HEK293T (cell line): Measurements from ENCODE around the gene KDM6A.

Experiments used
- BHLHE40 ChIP-seq: fragments of 450-650 bp; IDR thresholded peaks from 2 replicates; pipeline ENCODE4 v1.6.1; 2016; ENCODE audit warnings: mild to moderate bottlenecking, moderate library complexity, borderline replicate concordance
- ELF4 ChIP-seq: fragments of 450-650 bp; IDR thresholded peaks from 2 replicates; pipeline ENCODE4 v1.6.1; 2017; ENCODE audit warnings: antibody characterized with exemption
- FOXA1 ChIP-seq: fragments of 450-650 bp; IDR thresholded peaks from 2 replicates; pipeline ENCODE4 v1.6.1; 2016; ENCODE audit warnings: mild to moderate bottlenecking
- FOXK2 ChIP-seq: fragments of 450-650 bp; IDR thresholded peaks from 2 replicates; pipeline ENCODE4 v1.6.1; 2016; ENCODE audit warnings: mild to moderate bottlenecking
- FOXM1 ChIP-seq: fragments of 450-650 bp; IDR thresholded peaks from 2 replicates; pipeline ENCODE4 v1.6.1; 2017; ENCODE audit warnings: mild to moderate bottlenecking, borderline replicate concordance
- L3MBTL2 ChIP-seq: fragments of 450-650 bp; conservative IDR thresholded peaks from 2 replicates; pipeline ENCODE4 v1.6.1; 2016; ENCODE audit warnings: mild to moderate bottlenecking
- NFRKB ChIP-seq: fragments of 450-650 bp; IDR thresholded peaks from 2 replicates; pipeline ENCODE4 v1.6.1; 2016; ENCODE audit warnings: mild to moderate bottlenecking, moderate library complexity
- SP1 ChIP-seq: fragments of 450-650 bp; IDR thresholded peaks from 2 replicates; pipeline ENCODE4 v1.6.1; 2017
- SUZ12 ChIP-seq: fragments of 450-650 bp; IDR thresholded peaks from 2 replicates; pipeline ENCODE4 v1.6.1; 2016; ENCODE audit warnings: mild to moderate bottlenecking
- TARDBP ChIP-seq: fragments of 450-650 bp; IDR thresholded peaks from 2 replicates; pipeline ENCODE4 v1.6.1; 2016
- ZNF384 ChIP-seq: fragments of 450-650 bp; IDR thresholded peaks from 2 replicates; pipeline ENCODE4 v1.6.1; 2016
- TF ChIP-seq, protein P1 (sequence below): fragments of 450-650 bp; IDR thresholded peaks from 2 replicates; pipeline ENCODE4 v1.6.1; 2016

DNA sequence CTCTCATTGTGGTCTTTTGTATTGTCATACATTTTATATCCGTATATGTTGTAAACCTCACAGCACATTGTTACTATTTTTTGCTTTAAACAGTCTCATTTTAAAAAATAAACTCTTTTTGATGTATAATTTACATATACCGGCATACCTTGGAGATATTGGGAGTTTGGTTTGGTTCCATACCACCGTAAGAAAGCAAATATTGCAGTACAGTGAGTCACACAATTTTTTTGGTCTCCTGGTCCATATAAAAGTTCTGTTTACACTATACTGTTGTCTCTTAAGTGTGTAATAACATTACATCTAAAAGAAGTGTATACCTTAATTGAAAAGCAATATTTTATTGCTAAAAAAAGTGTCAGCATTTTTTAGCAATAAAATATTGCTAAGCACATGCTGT, 70.0 kb downstream of the KDM6A start:
- no peak for TF ChIP-seq SP1
- TF ChIP-seq ZNF384, result no peak
- no peak for TF ChIP-seq BHLHE40
- TF ChIP-seq NFRKB, result no peak
- no peak for TF ChIP-seq FOXA1
- TF ChIP-seq ELF4, result no peak
- TF ChIP-seq FOXK2, result no peak
- TF ChIP-seq FOXM1, result no peak
- TF ChIP-seq SUZ12, result no peak
- TF ChIP-seq, protein P1, sequence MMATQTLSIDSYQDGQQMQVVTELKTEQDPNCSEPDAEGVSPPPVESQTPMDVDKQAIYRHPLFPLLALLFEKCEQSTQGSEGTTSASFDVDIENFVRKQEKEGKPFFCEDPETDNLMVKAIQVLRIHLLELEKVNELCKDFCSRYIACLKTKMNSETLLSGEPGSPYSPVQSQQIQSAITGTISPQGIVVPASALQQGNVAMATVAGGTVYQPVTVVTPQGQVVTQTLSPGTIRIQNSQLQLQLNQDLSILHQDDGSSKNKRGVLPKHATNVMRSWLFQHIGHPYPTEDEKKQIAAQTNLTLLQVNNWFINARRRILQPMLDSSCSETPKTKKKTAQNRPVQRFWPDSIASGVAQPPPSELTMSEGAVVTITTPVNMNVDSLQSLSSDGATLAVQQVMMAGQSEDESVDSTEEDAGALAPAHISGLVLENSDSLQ, result no peak
- TF ChIP-seq L3MBTL2, result no peak
- no peak for TF ChIP-seq TARDBP
